MM.1S (cell line): Measurements from ENCODE around the gene CRY2.

Source experiments
- DNase-seq: peaks from one replicate; pipeline ENCODE4 v3.0.0-alpha.2; 2015
- H2AFZ ChIP-seq: fragments of 300-600 bp; sonication (generic); 2 replicates; pipeline ENCODE4 v1.6.0; 2016; ENCODE audit warnings: antibody characterized with exemption, low read length
- H3F3A ChIP-seq: fragments of 300-600 bp; sonication (generic); 2 replicates; pipeline ENCODE4 v1.6.1; 2016; ENCODE audit warnings: mild to moderate bottlenecking, antibody characterized with exemption, low read length, moderate library complexity, mixed read lengths; ENCODE audit not compliant: insufficient read depth
- H3K27ac ChIP-seq: fragments of 300-600 bp; sonication (generic); 2 replicates; pipeline ENCODE4 v1.5.1; 2016; ENCODE audit warnings: mild to moderate bottlenecking, low read length
- H3K27me3 ChIP-seq: fragments of 300-600 bp; sonication (generic); replicated peaks from 2 replicates; pipeline ENCODE4 v1.6.0; 2016; ENCODE audit warnings: low read length; ENCODE audit not compliant: insufficient read depth
- H3K36me3 ChIP-seq: fragments of 300-600 bp; sonication (generic); replicated peaks from 2 replicates; pipeline ENCODE4 v1.6.1; 2016; ENCODE audit warnings: mild to moderate bottlenecking, low read length, mixed read lengths; ENCODE audit not compliant: insufficient read depth
- H3K4me1 ChIP-seq: fragments of 300-600 bp; sonication (generic); 2 replicates; pipeline ENCODE4 v1.6.1; 2016; ENCODE audit warnings: low read length, mixed read lengths
- H3K4me2 ChIP-seq: fragments of 300-600 bp; sonication (generic); 2 replicates; pipeline ENCODE4 v1.6.0; 2016; ENCODE audit warnings: low read depth, low read length
- H3K4me3 ChIP-seq: fragments of 300-600 bp; sonication (generic); 2 replicates; pipeline ENCODE4 v1.5.1; 2016; ENCODE audit warnings: low read length, mixed read lengths
- H3K79me2 ChIP-seq: fragments of 300-600 bp; sonication (generic); 2 replicates; pipeline ENCODE4 v1.6.1; 2016; ENCODE audit warnings: mixed run types, low read length, mixed read lengths
- H3K9ac ChIP-seq: fragments of 300-600 bp; sonication (generic); 2 replicates; pipeline ENCODE4 v1.6.1; 2016; ENCODE audit warnings: low read length, mixed read lengths
- H3K9me2 ChIP-seq: fragments of 300-600 bp; sonication (generic); replicated peaks from 2 replicates; pipeline ENCODE4 v1.6.1; 2016; ENCODE audit warnings: mild to moderate bottlenecking, low read length, mixed read lengths; ENCODE audit not compliant: insufficient read depth
- H3K9me3 ChIP-seq: fragments of 300-600 bp; sonication (generic); replicated peaks from 2 replicates; pipeline ENCODE4 v1.6.1; 2016; ENCODE audit warnings: mild to moderate bottlenecking, low read length, mixed read lengths; ENCODE audit not compliant: insufficient read depth
- H4K20me1 ChIP-seq: fragments of 300-600 bp; sonication (generic); 2 replicates; pipeline ENCODE4 v1.6.1; 2016; ENCODE audit warnings: mild to moderate bottlenecking, low read length, moderate library complexity, mixed read lengths; ENCODE audit not compliant: insufficient read depth
- CTCF ChIP-seq: fragments of 300-600 bp; sonication (generic); IDR thresholded peaks from 2 replicates; pipeline ENCODE4 v1.5.1; 2016; ENCODE audit warnings: antibody characterized with exemption, low read length, mixed read lengths
- EZH2 ChIP-seq: fragments of 300-600 bp; sonication (generic); optimal IDR thresholded peaks from 2 replicates; pipeline ENCODE3; 2017; ENCODE audit warnings: low read depth, mild to moderate bottlenecking, antibody characterized with exemption, low read length, mixed read lengths
- EZH2phosphoT487 ChIP-seq: fragments of 300-600 bp; sonication (generic); IDR thresholded peaks from 2 replicates; pipeline ENCODE4 v1.6.1; 2018; ENCODE audit warnings: antibody characterized with exemption, low read length

The CRY2 gene

GRCh38 chr11:45927332-45927683, 80.0 kb downstream of the CRY2 start:
- H3F3A ChIP-seq, result peaks cover 12% of the 10 kb centered on the region
- no peak overlapping the region for H2AFZ ChIP-seq
- peaks cover 13% of the 10 kb centered on the region; the same call in 1 of the 2 replicates for H3K4me1 ChIP-seq
- H3K27ac ChIP-seq, result no peak overlapping the region
- no peak for DNase-seq
- H3K9me3 ChIP-seq, result no peaks in the 10 kb centered on the region
- H3K36me3 ChIP-seq, result no peaks in the 10 kb centered on the region
- no peaks in the 10 kb centered on the region for H4K20me1 ChIP-seq
- H3K27me3 ChIP-seq, result peaks cover 13% of the 10 kb centered on the region; the same call in 1 of the 2 replicates
- no peak overlapping the region for H3K4me3 ChIP-seq
- H3K4me2 ChIP-seq, result no peak overlapping the region
- no peaks in the 10 kb centered on the region for H3K79me2 ChIP-seq
- no peak overlapping the region for H3K9ac ChIP-seq
- H3K9me2 ChIP-seq, result no peaks in the 10 kb centered on the region
- TF ChIP-seq EZH2phosphoT487, result no peak
- TF ChIP-seq CTCF, result no peak

- no peaks in the 10 kb centered on the region for H3K9me2 ChIP-seq
- no peak overlapping the region for H2AFZ ChIP-seq
- no peaks in the 10 kb centered on the region for H3K36me3 ChIP-seq
- peaks cover 13% of the 10 kb centered on the region; the same call in 1 of the 2 replicates for H3K4me1 ChIP-seq
- peaks cover 13% of the 10 kb centered on the region; the same call in 1 of the 2 replicates for H3K27me3 ChIP-seq
- no peaks in the 10 kb centered on the region for H3K79me2 ChIP-seq
- H4K20me1 ChIP-seq, result no peaks in the 10 kb centered on the region
- no peak for DNase-seq
- H3K9ac ChIP-seq, result no peak overlapping the region
- H3K9me3 ChIP-seq, result no peaks in the 10 kb centered on the region
- TF ChIP-seq EZH2 (no peak), CTCF (no peak), EZH2phosphoT487 (no peak)
- H3K4me2 ChIP-seq, result no peak overlapping the region
- no peak overlapping the region for H3K4me3 ChIP-seq
- no peak overlapping the region for H3K27ac ChIP-seq
- H3F3A ChIP-seq, result peaks cover 12% of the 10 kb centered on the region
Observed at GRCh38 chr11:45927684-45928413, 80.6 kb downstream of the CRY2 start.

GRCh38 chr11:45928535-45929215, 81.4 kb downstream of the CRY2 start:
- no peak for DNase-seq
- Histone ChIP-seq H3K9ac (no peak overlapping the region), H3K9me3 (no peaks in the 10 kb centered on the region), H3K27ac (no peak overlapping the region), H3K4me3 (no peak overlapping the region), H3K4me1 (peaks cover 13% of the 10 kb centered on the region; the same call in 1 of the 2 replicates), H2AFZ (no peak overlapping the region), H3K79me2 (no peaks in the 10 kb centered on the region), H3F3A (peaks cover 12% of the 10 kb centered on the region), H3K36me3 (no peaks in the 10 kb centered on the region), H3K4me2 (no peak overlapping the region), H3K9me2 (no peaks in the 10 kb centered on the region), H4K20me1 (no peaks in the 10 kb centered on the region), H3K27me3 (0 out of 2 replicates have a peak, but pooled peaks cover 8% of the 10 kb centered on the region)
- TF ChIP-seq EZH2 (no peak), EZH2phosphoT487 (no peak), CTCF (no peak)
